SK-N-SH treated with all-trans-retinoic acid at 6 μM for 48 hours (cell line): ENCODE measurements around the gene TIMP2.

Experiments
- ATAC-seq: fragments of 200-7000 bp; cut with Tn5 transposase; 3 replicates; pipeline ENCODE4 v1.9.1; 2020; ENCODE audit warnings: mild to moderate bottlenecking, moderate library complexity
- ARNTL ChIP-seq: fragments of 450-650 bp; formaldehyde crosslinking; IDR thresholded peaks from 2 replicates; pipeline ENCODE4 v1.5.0; 2020; ENCODE audit warnings: low read depth, mild to moderate bottlenecking, moderate library complexity, borderline replicate concordance
- BACH2 ChIP-seq: fragments of 250-450 bp; sonication (Bioruptor Pico); IDR thresholded peaks from 2 replicates; pipeline ENCODE4 v1.9.0; 2021; ENCODE audit warnings: mild to moderate bottlenecking, borderline replicate concordance
- CREB5 ChIP-seq: fragments of 250-450 bp; sonication (Bioruptor Pico); IDR thresholded peaks from 2 replicates; pipeline ENCODE4 v1.5.1; 2020; ENCODE audit warnings: low read depth, mild to moderate bottlenecking, moderate library complexity
- CSDC2 ChIP-seq: fragments of 250-450 bp; sonication (Bioruptor Pico); IDR thresholded peaks from 2 replicates; pipeline ENCODE4 v1.5.0; 2020; ENCODE audit warnings: mild to moderate bottlenecking, moderate library complexity
- ESRRG ChIP-seq: fragments of 250-450 bp; sonication (Bioruptor Pico); IDR thresholded peaks from 2 replicates; pipeline ENCODE4 v1.6.1; 2021; ENCODE audit warnings: mild to moderate bottlenecking
- GLIS3 ChIP-seq: fragments of 250-450 bp; sonication (Bioruptor Pico); IDR thresholded peaks from 2 replicates; pipeline ENCODE4 v1.5.0; 2020; ENCODE audit warnings: mild to moderate bottlenecking, moderate library complexity
- ISL1 ChIP-seq: fragments of 250-450 bp; sonication (Bioruptor Pico); IDR thresholded peaks from 2 replicates; pipeline ENCODE4 v2.1.2; 2022; ENCODE audit warnings: mild to moderate bottlenecking, moderate library complexity
- OSR1 ChIP-seq: fragments of 250-450 bp; sonication (Bioruptor Pico); IDR thresholded peaks from 2 replicates; pipeline ENCODE4 v1.8.0; 2022; ENCODE audit warnings: moderate library complexity, mild to moderate bottlenecking, inconsistent platforms
- PATZ1 ChIP-seq: fragments of 250-450 bp; sonication (Bioruptor Pico); IDR thresholded peaks from 2 replicates; pipeline ENCODE4 v1.8.0; 2020; ENCODE audit warnings: mild to moderate bottlenecking, moderate library complexity, borderline replicate concordance
- POU6F1 ChIP-seq: fragments of 250-450 bp; sonication (Bioruptor Pico); IDR thresholded peaks from 2 replicates; pipeline ENCODE4 v1.8.0; 2021; ENCODE audit warnings: low read depth, mild to moderate bottlenecking, moderate library complexity, borderline replicate concordance
- PPARA ChIP-seq: fragments of 250-450 bp; sonication (Bioruptor Pico); IDR thresholded peaks from 2 replicates; pipeline ENCODE4 v1.5.0; 2020; ENCODE audit warnings: mild to moderate bottlenecking, borderline replicate concordance
- RARB ChIP-seq: fragments of 250-450 bp; sonication (Bioruptor Pico); IDR thresholded peaks from 2 replicates; pipeline ENCODE4 v1.8.0; 2021; ENCODE audit warnings: mild to moderate bottlenecking, moderate library complexity
- SNAI2 ChIP-seq: fragments of 250-450 bp; sonication (Bioruptor Pico); IDR thresholded peaks from 2 replicates; pipeline ENCODE4 v1.5.0; 2020; ENCODE audit warnings: mild to moderate bottlenecking, moderate library complexity
- TCF4 ChIP-seq: fragments of 250-450 bp; sonication (Bioruptor Pico); IDR thresholded peaks from 2 replicates; pipeline ENCODE4 v1.8.0; 2021; ENCODE audit warnings: mild to moderate bottlenecking, moderate library complexity, borderline replicate concordance
- TOX ChIP-seq: fragments of 250-450 bp; sonication (Bioruptor Pico); IDR thresholded peaks from 2 replicates; pipeline ENCODE4 v1.8.0; 2021; ENCODE audit warnings: mild to moderate bottlenecking, moderate library complexity, borderline replicate concordance
- TSHZ2 ChIP-seq: fragments of 250-450 bp; sonication (Bioruptor Pico); IDR thresholded peaks from 2 replicates; pipeline ENCODE4 v1.5.0; 2020; ENCODE audit warnings: mild to moderate bottlenecking, moderate library complexity
- ZC3H10 ChIP-seq: fragments of 250-450 bp; sonication (Bioruptor Pico); IDR thresholded peaks from 2 replicates; pipeline ENCODE4 v1.5.1; 2021; ENCODE audit warnings: mild to moderate bottlenecking, moderate library complexity
- ZFP3 ChIP-seq: fragments of 250-450 bp; sonication (Bioruptor Pico); IDR thresholded peaks from 2 replicates; pipeline ENCODE4 v1.5.0; 2020; ENCODE audit warnings: mild to moderate bottlenecking, moderate library complexity
- ZFP30 ChIP-seq: fragments of 450-650 bp; formaldehyde crosslinking; IDR thresholded peaks from 2 replicates; pipeline ENCODE4 v1.5.0; 2022; ENCODE audit warnings: mild to moderate bottlenecking, moderate library complexity
- ZNF565 ChIP-seq: fragments of 450-650 bp; formaldehyde crosslinking; conservative IDR thresholded peaks from 2 replicates; pipeline ENCODE4 v1.5.0; 2020; ENCODE audit warnings: low read depth, mild to moderate bottlenecking, moderate library complexity
- ZNF70 ChIP-seq: fragments of 450-650 bp; formaldehyde crosslinking; IDR thresholded peaks from 2 replicates; pipeline ENCODE4 v1.5.0; 2020; ENCODE audit warnings: mild to moderate bottlenecking, moderate library complexity
- ZNF8 ChIP-seq: fragments of 450-650 bp; formaldehyde crosslinking; IDR thresholded peaks from 2 replicates; pipeline ENCODE4 v1.5.0; 2020; ENCODE audit warnings: mild to moderate bottlenecking, moderate library complexity

Gene TIMP2

GRCh38 chr17:78937561-78937960, 12.4 kb upstream of the TIMP2 start:
- TF ChIP-seq PATZ1 (CRISPR knock-in tag) (no peak), ZFP3 (no peak), ISL1 (CRISPR knock-in tag) (no peak), CSDC2 (CRISPR knock-in tag) (no peak), ZNF70 (CRISPR knock-in tag) (no peak), TSHZ2 (no peak), PPARA (CRISPR knock-in tag) (no peak), POU6F1 (no peak), TOX (CRISPR knock-in tag) (no peak), SNAI2 (CRISPR knock-in tag) (no peak), OSR1 (CRISPR knock-in tag) (no peak), ZNF565 (CRISPR knock-in tag) (no peak), ZNF8 (CRISPR knock-in tag) (no peak), BACH2 (CRISPR knock-in tag) (no peak), ZC3H10 (no peak), ZFP30 (no peak)
- no peak for ATAC-seq

- peak; percentile 69 for ATAC-seq
- no peak for TF ChIP-seq ZC3H10
- TF ChIP-seq ISL1 (CRISPR knock-in tag) = no peak
- TF ChIP-seq ZNF565 (CRISPR knock-in tag) = 0 out of 2 replicates have a peak, but pooled peaks have one; percentile 86
- TF ChIP-seq GLIS3 (CRISPR knock-in tag) = peak; percentile 87; the same call in 1 of the 2 replicates
- 0 out of 2 replicates have a peak, but pooled peaks have one; percentile 70 for TF ChIP-seq ESRRG (CRISPR knock-in tag)
- TF ChIP-seq PATZ1 (CRISPR knock-in tag) = peak; percentile 75; the same call in 1 of the 2 replicates
- no peak for TF ChIP-seq POU6F1
- TF ChIP-seq CREB5 (CRISPR knock-in tag) = no peak
- 0 out of 2 replicates have a peak, but pooled peaks have one; percentile 43 for TF ChIP-seq CSDC2 (CRISPR knock-in tag)
- TF ChIP-seq RARB (CRISPR knock-in tag) = no peak
- TF ChIP-seq ZNF70 (CRISPR knock-in tag) = no peak
- TF ChIP-seq PPARA (CRISPR knock-in tag) = no peak
- TF ChIP-seq TCF4 (CRISPR knock-in tag) = peak; percentile 93
- peak; percentile 90 for TF ChIP-seq TSHZ2
- TF ChIP-seq ARNTL (CRISPR knock-in tag) = no peak
- no peak for TF ChIP-seq ZFP30
- TF ChIP-seq OSR1 (CRISPR knock-in tag) = no peak
- peak; percentile 65; the same call in 1 of the 2 replicates for TF ChIP-seq ZFP3
- no peak for TF ChIP-seq SNAI2 (CRISPR knock-in tag)
- no peak for TF ChIP-seq BACH2 (CRISPR knock-in tag)
These were observed 10.5 kb upstream of the TIMP2 start for GRCh38 chr17:78935419-78936323.
